HUES6 (cell line): Measurements from ENCODE around the gene RPTN.

Source experiments
- H3K27ac ChIP-seq: 2 replicates; pipeline ENCODE4 v1.7.0; 2013; ENCODE audit warnings: low read depth, mild to moderate bottlenecking, low read length, inconsistent platforms
- H3K27me3 ChIP-seq: 2 replicates; pipeline ENCODE4 v1.6.1; 2013; ENCODE audit warnings: low read length; ENCODE audit not compliant: control insufficient read depth, insufficient read depth
- H3K36me3 ChIP-seq: 2 replicates; pipeline ENCODE4 v1.6.1; 2013; ENCODE audit warnings: low read length; ENCODE audit not compliant: control insufficient read depth, insufficient read depth
- H3K4me1 ChIP-seq: 2 replicates; pipeline ENCODE4 v1.6.1; 2013; ENCODE audit warnings: low read length; ENCODE audit not compliant: control insufficient read depth, insufficient read depth
- H3K4me3 ChIP-seq: 2 replicates; pipeline ENCODE4 v1.5.1; 2013; ENCODE audit warnings: low read depth, low read length
- H3K9ac ChIP-seq: one replicate; pipeline ENCODE4 v1.6.1; 2013; ENCODE audit warnings: mild to moderate bottlenecking, low read length
- H3K9me3 ChIP-seq: 2 replicates; pipeline ENCODE4 v1.6.1; 2013; ENCODE audit warnings: low read depth, low read length; ENCODE audit not compliant: control insufficient read depth, insufficient read depth

RPTN gene

GRCh38 chr1:152185544-152186391 is 26.7 kb upstream of the RPTN start:
- Histone ChIP-seq H3K9ac (no peak overlapping the region), H3K9me3 (no peaks in the 10 kb centered on the region), H3K4me3 (no peak overlapping the region), H3K27me3 (peaks cover 8% of the 10 kb centered on the region), H3K36me3 (no peaks in the 10 kb centered on the region), H3K4me1 (no peaks in the 10 kb centered on the region), H3K27ac (no peak overlapping the region)

GRCh38 chr1:152182944-152183361 is 23.9 kb upstream of the RPTN start:
- H3K9me3 ChIP-seq, result no peaks in the 10 kb centered on the region
- peaks cover 8% of the 10 kb centered on the region for H3K27me3 ChIP-seq
- H3K4me3 ChIP-seq, result no peak overlapping the region
- H3K36me3 ChIP-seq, result no peaks in the 10 kb centered on the region
- H3K9ac ChIP-seq, result no peak overlapping the region
- H3K27ac ChIP-seq, result no peak overlapping the region
- H3K4me1 ChIP-seq, result no peaks in the 10 kb centered on the region

- H3K4me1 ChIP-seq, result no peaks in the 10 kb centered on the region
- no peaks in the 10 kb centered on the region for H3K36me3 ChIP-seq
- no peak overlapping the region for H3K4me3 ChIP-seq
- H3K27me3 ChIP-seq, result peaks cover 8% of the 10 kb centered on the region
- no peak overlapping the region for H3K27ac ChIP-seq
- H3K9ac ChIP-seq, result no peak overlapping the region
- no peaks in the 10 kb centered on the region for H3K9me3 ChIP-seq
Measured at GRCh38 chr1:152182431-152182830, 23.4 kb upstream of the RPTN start.

DNA sequence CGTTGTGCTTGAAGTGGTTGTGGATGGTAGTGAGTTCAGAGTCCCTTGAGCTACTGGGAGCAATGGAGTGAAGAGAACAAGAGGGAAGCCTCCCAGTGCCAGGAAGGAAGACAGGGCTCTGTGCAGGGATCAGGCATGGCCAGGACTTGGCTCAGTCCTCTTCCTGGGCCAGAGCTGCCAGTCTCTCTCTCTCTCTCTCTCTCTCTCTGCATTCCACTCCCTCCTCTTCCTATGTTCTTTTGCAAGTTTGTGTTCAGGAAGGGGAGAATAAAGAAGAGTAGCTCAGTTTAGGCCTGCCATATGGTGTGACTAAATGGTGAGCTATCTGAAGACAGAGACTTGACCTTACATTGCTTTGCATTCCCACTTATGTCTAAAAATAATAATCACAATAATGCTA is 20.5 kb upstream of the RPTN start:
- H3K27me3 ChIP-seq, result no peaks in the 10 kb centered on the region
- no peaks in the 10 kb centered on the region for H3K9me3 ChIP-seq
- no peak overlapping the region for H3K9ac ChIP-seq
- no peaks in the 10 kb centered on the region for H3K36me3 ChIP-seq
- H3K4me1 ChIP-seq, result no peaks in the 10 kb centered on the region
- no peak overlapping the region for H3K27ac ChIP-seq
- no peak overlapping the region for H3K4me3 ChIP-seq

- no peak overlapping the region for H3K9ac ChIP-seq
- no peaks in the 10 kb centered on the region for H3K27me3 ChIP-seq
- no peaks in the 10 kb centered on the region; the same call in 1 of the 2 replicates for H3K9me3 ChIP-seq
- H3K36me3 ChIP-seq, result no peaks in the 10 kb centered on the region
- no peaks in the 10 kb centered on the region for H3K4me1 ChIP-seq
- H3K4me3 ChIP-seq, result no peak overlapping the region
- H3K27ac ChIP-seq, result no peak overlapping the region
Measured at GRCh38 chr1:152170287-152170905, 11.4 kb upstream of the RPTN start.

DNA sequence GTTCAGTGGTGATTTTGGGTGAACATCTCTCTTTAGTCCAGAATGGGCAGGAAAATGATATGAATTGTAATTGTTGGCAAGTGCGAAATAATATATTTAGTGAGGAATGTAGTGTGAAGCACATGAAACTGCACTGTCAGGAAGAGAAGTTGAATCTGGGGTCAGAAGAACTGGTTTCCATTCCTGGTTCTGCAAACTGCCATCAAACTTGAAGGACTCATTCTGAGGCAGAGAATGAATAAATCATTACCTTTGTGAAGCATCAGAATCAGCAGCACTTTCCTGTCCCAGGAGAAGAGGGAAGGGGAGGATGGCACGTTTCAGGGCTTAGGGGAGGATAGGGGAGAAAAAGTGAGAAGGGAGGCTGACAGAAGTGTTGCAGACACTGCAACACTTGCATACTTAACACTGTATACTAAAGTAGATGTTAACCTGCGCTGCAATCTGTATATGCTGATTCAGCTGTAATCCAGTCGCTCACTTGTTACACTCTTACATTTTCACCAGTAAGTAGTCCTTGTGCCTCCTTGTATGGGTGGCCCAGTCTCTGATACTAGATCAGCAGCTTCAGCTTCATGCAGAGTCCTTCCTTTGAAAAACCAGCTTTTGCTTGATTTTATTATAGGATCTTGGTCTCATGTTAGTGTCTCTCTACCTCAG is 10.5 kb upstream of the RPTN start:
- no peak overlapping the region for H3K4me3 ChIP-seq
- H3K9me3 ChIP-seq, result no peaks in the 10 kb centered on the region; the same call in 1 of the 2 replicates
- no peak overlapping the region for H3K9ac ChIP-seq
- no peaks in the 10 kb centered on the region for H3K27me3 ChIP-seq
- H3K36me3 ChIP-seq, result no peaks in the 10 kb centered on the region
- no peak overlapping the region for H3K27ac ChIP-seq
- H3K4me1 ChIP-seq, result no peaks in the 10 kb centered on the region

GRCh38 chr1:152168535-152168868 is 9.5 kb upstream of the RPTN start:
- no peaks in the 10 kb centered on the region for H3K27me3 ChIP-seq
- no peak overlapping the region for H3K9ac ChIP-seq
- no peaks in the 10 kb centered on the region for H3K9me3 ChIP-seq
- no peak overlapping the region for H3K4me3 ChIP-seq
- H3K36me3 ChIP-seq, result no peaks in the 10 kb centered on the region
- H3K27ac ChIP-seq, result no peak overlapping the region
- no peaks in the 10 kb centered on the region for H3K4me1 ChIP-seq

DNA sequence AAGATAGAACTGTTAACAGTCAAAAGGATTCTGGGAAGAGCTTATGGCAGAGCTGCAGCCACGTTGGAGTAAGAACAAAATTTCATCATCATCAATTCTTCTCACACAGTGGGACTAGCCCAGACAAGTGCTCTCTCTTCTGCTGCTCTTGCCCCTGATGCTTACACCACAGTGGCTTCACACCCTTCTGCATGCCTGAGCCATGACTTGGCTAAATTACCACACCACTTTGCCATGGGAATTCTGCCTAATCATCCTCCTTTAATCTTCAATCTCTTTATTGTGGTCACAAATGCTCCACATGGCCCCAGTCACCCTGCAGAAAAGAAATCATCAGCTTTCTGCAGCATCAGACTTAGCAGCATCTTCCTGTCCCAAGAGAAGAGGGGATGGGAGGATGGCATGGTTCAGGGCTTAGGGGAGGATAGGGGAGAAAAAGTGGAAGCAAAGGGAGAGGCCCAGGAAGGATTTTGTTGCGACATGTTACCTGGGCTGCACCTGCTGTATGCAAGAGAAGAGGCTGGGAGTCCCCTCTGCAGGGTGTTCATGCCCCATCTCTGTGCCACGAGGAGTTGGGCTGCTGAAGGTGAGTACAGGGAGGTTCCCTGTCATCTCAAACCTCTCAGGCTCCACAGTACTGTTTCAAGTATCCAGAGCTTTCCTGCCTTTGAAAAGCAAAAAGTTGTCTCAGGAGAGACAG is 9.0 kb upstream of the RPTN start:
- H3K4me1 ChIP-seq, result no peaks in the 10 kb centered on the region
- no peaks in the 10 kb centered on the region for H3K27me3 ChIP-seq
- H3K9me3 ChIP-seq, result no peaks in the 10 kb centered on the region
- no peak overlapping the region for H3K9ac ChIP-seq
- no peak overlapping the region for H3K4me3 ChIP-seq
- no peaks in the 10 kb centered on the region for H3K36me3 ChIP-seq
- no peak overlapping the region for H3K27ac ChIP-seq

- H3K4me3 ChIP-seq, result no peak overlapping the region
- no peaks in the 10 kb centered on the region for H3K27me3 ChIP-seq
- H3K9ac ChIP-seq, result no peak overlapping the region
- H3K4me1 ChIP-seq, result no peaks in the 10 kb centered on the region
- H3K36me3 ChIP-seq, result no peaks in the 10 kb centered on the region
- no peaks in the 10 kb centered on the region for H3K9me3 ChIP-seq
- H3K27ac ChIP-seq, result no peak overlapping the region
Measured at GRCh38 chr1:152166966-152167365, 7.9 kb upstream of the RPTN start.

DNA sequence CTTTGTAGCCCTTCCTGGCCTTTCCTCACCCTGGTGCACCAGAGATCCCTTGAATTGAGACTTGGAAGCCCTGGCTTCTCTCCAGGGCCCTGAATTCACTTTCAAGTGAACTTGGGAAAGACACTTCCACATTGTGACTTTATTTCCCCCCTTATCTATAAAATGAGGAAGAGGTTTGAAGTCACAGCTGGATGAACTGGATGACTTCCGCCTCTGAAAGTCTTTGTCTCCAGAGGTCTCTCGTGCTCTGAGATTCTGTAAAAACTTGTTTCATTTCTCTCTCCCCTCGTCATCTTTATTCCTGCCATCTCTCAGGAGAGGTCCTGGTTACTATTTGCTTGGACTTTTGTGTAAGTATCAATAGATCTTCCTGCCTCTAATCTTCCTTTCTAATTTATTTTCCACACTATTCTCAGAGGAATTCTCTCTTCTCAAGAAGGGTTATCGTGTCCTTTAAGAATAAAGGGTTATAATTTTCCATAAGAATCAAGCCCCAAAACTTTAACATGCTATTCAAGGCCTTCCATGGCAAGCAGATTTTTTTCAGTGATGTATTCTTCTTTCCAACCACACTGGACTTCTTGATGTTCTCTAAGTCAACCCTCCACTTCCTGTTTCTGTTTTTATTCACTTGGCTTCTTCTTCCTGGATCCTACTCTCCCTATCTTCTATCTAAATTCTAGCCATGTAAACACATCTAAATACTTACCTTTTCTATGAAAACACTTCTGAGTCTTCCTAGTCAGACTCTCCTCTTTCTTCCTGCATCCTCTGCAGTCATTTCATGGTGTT is 6.5 kb upstream of the RPTN start:
- no peaks in the 10 kb centered on the region for H3K27me3 ChIP-seq
- no peaks in the 10 kb centered on the region for H3K9me3 ChIP-seq
- no peaks in the 10 kb centered on the region for H3K4me1 ChIP-seq
- H3K9ac ChIP-seq, result no peak overlapping the region
- H3K27ac ChIP-seq, result no peak overlapping the region
- H3K4me3 ChIP-seq, result no peak overlapping the region
- no peaks in the 10 kb centered on the region for H3K36me3 ChIP-seq
